Measurements from ENCODE around the gene KCNK4. TPM values are rescaled to one million over a fixed set of nuclear protein-coding genes. Genes with fewer than 3 reads are reported as not detected.

KCNK4 gene
- total and polyA plus RNA-seq, 12 donors, result not detected

GRCh38 chr11:64253481-64253880 lies 37.6 kb upstream of the KCNK4 start:
- H3K4me3 ChIP-seq, result no peak overlapping the region
- peaks cover 0 to 44% (median 21%) of the 10 kb centered on the region in 9 donors for H3K36me3 ChIP-seq
- H3K9me3 ChIP-seq, result no peaks in the 10 kb centered on the region
- intact Hi-C loops (cut with DNase I), result loop anchor here in 3 of 10 donors (2.0 to 5.0 kb wide), 2 partner anchors 13 to 49 kb away; partner anchors contain the start of gene CATSPERZ (in 1 of the 3)
- peaks cover 0 to 39% (median 31%) of the 10 kb centered on the region in 9 donors for H3K4me1 ChIP-seq
- 44 to 52% methylated on average over 5 of the region's 5 CpGs for WGBS, 2 donors
- ATAC-seq (peak in 3 of 8 donors; percentile 7 to 37 (median 14)), DNase-seq (no peak)
- no peak for TF ChIP-seq CTCF (IDR thresholded peaks at IDR 0.05)
- no peaks in the 10 kb centered on the region for H3K27me3 ChIP-seq
- peak overlapping the region in 2 of 10 donors; percentile 5 to 85 for H3K27ac ChIP-seq

GRCh38 chr11:64254326-64254725 lies 36.8 kb upstream of the KCNK4 start:
- no peak overlapping the region for H3K4me3 ChIP-seq
- ATAC-seq (no peak), DNase-seq (no peak)
- WGBS, 2 donors, result 87 to 89% methylated on average over 7 of the region's 7 CpGs
- TF ChIP-seq CTCF (IDR thresholded peaks at IDR 0.05), result no peak
- H3K27me3 ChIP-seq, result no peaks in the 10 kb centered on the region
- H3K4me1 ChIP-seq, result peaks cover 0 to 39% (median 31%) of the 10 kb centered on the region in 9 donors
- intact Hi-C loops (cut with DNase I), result loop anchor here in 1 of 10 donors (5.0 kb wide), 1 partner anchor 48 kb away; the partner anchor contains the start of gene CATSPERZ
- H3K36me3 ChIP-seq, result peaks cover 0 to 52% (median 25%) of the 10 kb centered on the region in 9 donors
- no peak overlapping the region for H3K27ac ChIP-seq
- no peaks in the 10 kb centered on the region for H3K9me3 ChIP-seq

GRCh38 chr11:64255135-64256128 lies 35.7 kb upstream of the KCNK4 start:
- H3K27ac ChIP-seq, result no peak overlapping the region
- intact Hi-C loops (cut with DNase I), result no loop called here
- H3K27me3 ChIP-seq, result no peaks in the 10 kb centered on the region
- no peak for ATAC-seq
- 88 to 91% methylated on average over 35 of the region's 35 CpGs for WGBS, 2 donors
- H3K9me3 ChIP-seq, result no peaks in the 10 kb centered on the region
- no peak overlapping the region for H3K4me3 ChIP-seq
- no peak for TF ChIP-seq CTCF (IDR thresholded peaks at IDR 0.05)
- peaks cover 0 to 36% (median 30%) of the 10 kb centered on the region in 9 donors for H3K4me1 ChIP-seq
- peaks cover 0 to 63% (median 25%) of the 10 kb centered on the region in 9 donors for H3K36me3 ChIP-seq
- no peak for DNase-seq

GRCh38 chr11:64256300-64256699 lies 34.8 kb upstream of the KCNK4 start:
- WGBS, 2 donors, result 81 to 90% methylated on average over 15 of the region's 15 CpGs

More at GRCh38 chr11:64256300-64256699, 34.8 kb upstream of the KCNK4 start:
- Histone ChIP-seq H3K4me1 (peaks cover 0 to 28% (median 23%) of the 10 kb centered on the region in 9 donors), H3K27me3 (no peaks in the 10 kb centered on the region), H3K4me3 (no peak overlapping the region), H3K27ac (no peak overlapping the region), H3K36me3 (peaks cover 0 to 72% (median 25%) of the 10 kb centered on the region in 9 donors), H3K9me3 (no peaks in the 10 kb centered on the region)
- ATAC-seq (no peak), DNase-seq (no peak)
- TF ChIP-seq CTCF (IDR thresholded peaks at IDR 0.05), result no peak
- intact Hi-C loops (cut with DNase I), result no loop called here

Data from heart right ventricle (tissue), 16 donors.